ENCODE measurements around the gene PRMT2.
"Not testable (repeated sequence)": the region's sequence is repeated elsewhere in the genome, so short reads cannot be mapped to it uniquely, and the experiment has no call there.

The PRMT2 gene

GRCh38 chr21:46681593-46681992 lies 46.1 kb downstream of the PRMT2 start:
- H3K4me3 ChIP-seq (ENCODE audit: insufficient read depth, low read length, poor library complexity, severe bottlenecking); H3K9me2 ChIP-seq (replicated peaks; ENCODE audit: insufficient read depth, low read length); H3F3A ChIP-seq (ENCODE audit: insufficient read depth); H4K20me1 ChIP-seq (ENCODE audit: low read depth, low read length); H3K4me2 ChIP-seq (ENCODE audit: low read depth, low read length, poor library complexity, severe bottlenecking); H3K27me3 ChIP-seq (ENCODE audit: low read length); H3K36me3 ChIP-seq (ENCODE audit: low read length); H3K27ac ChIP-seq (ENCODE audit: low read depth, low read length); H2AFZ ChIP-seq (ENCODE audit: low read depth, low read length, severe bottlenecking); H3K9me3 ChIP-seq (ENCODE audit: insufficient read depth, low read length); H3K9ac ChIP-seq (ENCODE audit: low read length); H3K79me2 ChIP-seq (ENCODE audit: insufficient read depth, low read length): not testable (repeated sequence)

GRCh38 chr21:46698652-46699051 lies 63.2 kb downstream of the PRMT2 start:
- not testable (repeated sequence) for H3K27ac ChIP-seq (ENCODE audit: low read depth, low read length); H3K9me3 ChIP-seq (ENCODE audit: insufficient read depth, low read length); H3K9ac ChIP-seq (ENCODE audit: low read length); H3K79me2 ChIP-seq (ENCODE audit: insufficient read depth, low read length); H4K20me1 ChIP-seq (ENCODE audit: low read depth, low read length); H3K4me2 ChIP-seq (ENCODE audit: low read depth, low read length, poor library complexity, severe bottlenecking); H3K4me3 ChIP-seq (ENCODE audit: insufficient read depth, low read length, poor library complexity, severe bottlenecking); H3K27me3 ChIP-seq (ENCODE audit: low read length); H3F3A ChIP-seq (ENCODE audit: insufficient read depth); H2AFZ ChIP-seq (ENCODE audit: low read depth, low read length, severe bottlenecking); H3K9me2 ChIP-seq (replicated peaks; ENCODE audit: insufficient read depth, low read length); H3K36me3 ChIP-seq (ENCODE audit: low read length)

DNA sequence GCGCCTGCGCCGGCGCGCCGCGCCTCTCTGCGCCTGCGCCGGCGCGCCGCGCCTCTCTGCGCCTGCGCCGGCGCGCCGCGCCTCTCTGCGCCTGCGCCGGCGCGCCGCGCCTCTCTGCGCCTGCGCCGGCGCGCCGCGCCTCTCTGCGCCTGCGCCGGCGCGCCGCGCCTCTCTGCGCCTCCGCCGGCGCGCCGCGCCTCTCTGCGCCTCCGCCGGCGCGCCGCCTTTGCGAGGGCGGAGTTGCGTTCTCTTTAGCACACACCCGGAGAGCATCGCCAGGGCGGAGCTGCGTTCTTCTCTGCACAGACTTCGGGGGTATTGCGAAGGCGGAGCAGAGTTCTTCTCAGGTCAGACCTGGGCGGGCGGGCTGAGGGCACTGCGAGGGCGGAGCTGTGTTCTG lies 63.6 kb downstream of the PRMT2 start:
- not testable (repeated sequence) for H3K27ac ChIP-seq (ENCODE audit: low read depth, low read length); H3K9me2 ChIP-seq (replicated peaks; ENCODE audit: insufficient read depth, low read length)

More for the DNA sequence above, 63.6 kb downstream of the PRMT2 start:
- H3K9ac ChIP-seq (ENCODE audit: low read length); H3F3A ChIP-seq (ENCODE audit: insufficient read depth); H3K4me2 ChIP-seq (ENCODE audit: low read depth, low read length, poor library complexity, severe bottlenecking); H3K79me2 ChIP-seq (ENCODE audit: insufficient read depth, low read length); H2AFZ ChIP-seq (ENCODE audit: low read depth, low read length, severe bottlenecking); H3K27me3 ChIP-seq (ENCODE audit: low read length); H3K36me3 ChIP-seq (ENCODE audit: low read length); H3K4me3 ChIP-seq (ENCODE audit: insufficient read depth, low read length, poor library complexity, severe bottlenecking); H3K9me3 ChIP-seq (ENCODE audit: insufficient read depth, low read length); H4K20me1 ChIP-seq (ENCODE audit: low read depth, low read length): not testable (repeated sequence)

All from SU-DHL-6 (cell line).